GM19025 (cell line): Measurements from ENCODE around the gene ZNF19.

Experiments
- ATAC-seq: cut with Tn5 transposase; IDR thresholded peaks from one replicate; pipeline ENCODE4 v1.9.1; 2021; ENCODE audit warnings: mild to moderate bottlenecking, low read depth, moderate library complexity; ENCODE audit not compliant: unreplicated experiment

The ZNF19 gene

DNA sequence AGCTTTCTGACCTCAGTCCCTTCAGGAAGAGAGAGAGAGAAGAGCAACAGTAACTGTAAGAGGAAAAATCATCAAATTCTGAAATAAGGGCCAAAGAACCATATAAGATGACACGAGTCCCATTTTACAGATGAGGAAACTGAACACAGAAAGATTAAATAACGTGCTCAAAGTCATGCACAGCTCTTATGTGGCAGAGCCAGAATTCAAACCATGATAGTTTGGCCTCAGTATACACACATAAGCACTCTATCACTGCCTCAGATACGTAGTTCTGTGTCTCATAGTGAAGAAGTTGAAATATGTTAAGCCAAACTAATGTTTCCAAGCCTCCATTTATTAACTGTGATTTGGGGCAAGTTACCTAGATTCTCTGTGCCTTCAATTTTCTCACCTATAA is 1.9 kb upstream of the ZNF19 start:
- ATAC-seq = no peak

- ATAC-seq = no peak
These were observed 1.2 kb upstream of the ZNF19 start for GRCh38 chr16:71490361-71490760.

- peak; percentile 90 for ATAC-seq
These were observed 4.9 kb downstream of the ZNF19 start for GRCh38 chr16:71484006-71484893.

DNA sequence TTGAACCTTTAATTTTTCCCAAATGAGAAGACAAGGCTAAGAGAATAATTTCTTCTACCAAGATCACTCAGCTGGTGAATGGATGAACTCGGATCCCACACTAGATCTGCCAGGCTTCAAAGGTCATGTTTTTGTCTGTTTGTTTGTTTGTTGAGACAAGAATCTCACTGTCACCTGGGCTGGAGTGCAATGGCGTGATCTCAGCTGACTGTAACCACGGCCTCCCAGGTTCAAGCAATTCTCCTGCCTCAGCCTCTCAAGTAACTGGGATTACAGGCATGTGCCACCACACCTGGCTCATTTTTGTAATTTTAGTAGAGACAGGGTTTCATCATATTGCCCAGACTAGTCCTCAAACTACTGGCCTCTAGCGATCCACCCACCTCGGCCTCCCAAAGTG is 6.6 kb downstream of the ZNF19 start:
- no peak for ATAC-seq

DNA sequence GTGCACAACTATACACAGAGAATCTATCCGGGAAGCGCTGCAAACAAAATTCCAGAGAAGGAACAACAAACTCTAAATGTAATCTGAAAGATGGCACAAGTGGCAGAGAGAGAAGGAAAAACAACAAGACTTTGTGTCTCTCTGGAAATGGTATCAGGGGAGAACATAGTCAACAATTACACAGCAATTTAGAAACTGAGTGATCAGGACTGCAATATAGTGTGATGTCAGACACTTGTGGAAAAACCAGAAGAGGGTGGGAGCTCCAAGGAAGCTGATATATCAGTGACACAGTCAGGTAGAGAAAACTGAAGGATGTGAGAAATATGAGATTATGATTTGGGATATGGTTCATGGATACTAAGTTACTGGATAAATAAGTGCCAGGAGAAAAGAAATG is 8.2 kb downstream of the ZNF19 start:
- ATAC-seq = no peak

- ATAC-seq = no peak
These were observed 9.7 kb downstream of the ZNF19 start for GRCh38 chr16:71479420-71479819.

- ATAC-seq = no peak
These were observed 12.5 kb downstream of the ZNF19 start for GRCh38 chr16:71476457-71477124.

- ATAC-seq = no peak
These were observed 14.3 kb downstream of the ZNF19 start for GRCh38 chr16:71474864-71475263.

- ATAC-seq = no peak
These were observed 15.2 kb downstream of the ZNF19 start for GRCh38 chr16:71473891-71474290.

- ATAC-seq = no peak
These were observed 16.2 kb downstream of the ZNF19 start for GRCh38 chr16:71472931-71473330.

GRCh38 chr16:71472051-71472450 is 17.1 kb downstream of the ZNF19 start:
- no peak for ATAC-seq

GRCh38 chr16:71467810-71468209 is 21.3 kb downstream of the ZNF19 start:
- ATAC-seq = no peak

- no peak for ATAC-seq
These were observed 24.9 kb downstream of the ZNF19 start for GRCh38 chr16:71464231-71464630.

- peak; percentile 99 for ATAC-seq
These were observed 27.2 kb downstream of the ZNF19 start, which contains the start of gene ZNF23 for GRCh38 chr16:71461686-71462648. ZNF23 (minus strand) TSS chr16:71462247; CDS start chr16:71456796, 5,451 bp downstream.

DNA sequence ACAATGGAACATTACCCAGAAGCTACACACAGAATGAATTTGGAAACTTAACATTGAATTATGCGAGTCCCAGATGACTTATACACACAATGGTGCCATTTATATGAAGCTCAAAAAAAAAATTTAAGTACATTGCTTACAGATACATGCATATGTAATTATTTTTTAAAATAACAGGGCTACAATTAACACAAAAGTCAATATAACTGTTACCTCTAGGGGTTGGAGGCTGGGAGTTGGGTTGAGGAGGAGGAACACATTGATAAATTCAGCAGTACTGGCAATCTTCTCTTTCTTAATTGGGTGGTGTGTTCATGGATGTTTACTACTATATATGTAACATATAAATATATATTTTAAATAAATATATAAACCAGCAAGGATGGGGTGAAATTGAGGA is 28.2 kb downstream of the ZNF19 start:
- ATAC-seq = no peak

- ATAC-seq = no peak
These were observed 28.9 kb downstream of the ZNF19 start for GRCh38 chr16:71460236-71460635.

DNA sequence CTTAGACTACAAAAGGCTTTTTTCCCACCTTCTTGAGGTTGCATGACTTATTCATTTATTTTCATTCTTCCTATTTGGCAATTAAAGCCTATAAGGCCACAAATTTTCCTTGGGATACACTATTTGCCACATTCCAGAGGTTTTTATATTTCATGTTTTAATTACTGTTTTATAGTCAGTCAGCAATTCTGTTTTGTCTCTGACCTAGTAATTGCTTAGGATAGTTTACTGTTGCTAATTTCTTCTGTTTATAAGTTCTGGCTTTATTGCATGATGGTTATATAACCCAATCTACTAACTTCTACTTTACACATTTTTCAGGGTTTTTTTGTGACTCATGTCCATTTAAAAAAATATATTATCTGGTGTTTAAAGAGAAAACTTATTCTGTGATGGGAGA is 29.6 kb downstream of the ZNF19 start:
- ATAC-seq = no peak

DNA sequence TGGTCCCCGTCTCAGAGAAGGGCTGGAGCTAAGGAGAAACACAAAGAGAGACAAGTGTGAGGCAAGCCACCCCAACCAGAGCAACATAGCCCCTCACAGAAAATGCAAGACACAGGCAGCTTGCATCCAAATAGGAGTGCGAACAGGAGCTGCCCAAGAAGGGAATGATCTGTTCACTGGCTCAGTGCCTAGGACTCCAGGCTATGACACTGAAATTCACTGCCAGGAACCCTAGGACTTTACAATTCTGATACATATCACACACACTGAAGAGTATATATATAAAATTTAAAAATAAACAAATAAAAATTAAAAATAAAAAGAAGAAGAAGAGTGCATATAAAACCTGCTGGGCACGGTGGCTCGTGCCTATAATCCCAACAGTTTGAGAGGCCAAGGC is 32.3 kb downstream of the ZNF19 start:
- ATAC-seq = no peak

- no peak for ATAC-seq
These were observed 36.1 kb downstream of the ZNF19 start for GRCh38 chr16:71453036-71453435.

- ATAC-seq = no peak
These were observed 40.1 kb downstream of the ZNF19 start for GRCh38 chr16:71449020-71449419.
